Calu3 (cell line): ENCODE results near the gene IFT25. TPM values are rescaled to one million over a fixed set of nuclear protein-coding genes. Genes with fewer than 3 reads are reported as not detected.

Experiments
- BruUV-seq: library from RNA; stranded (reverse); fragments of 400-500 nt; replicated peaks from 2 replicates; lab custom pipeline; 2021; lab: Mats Ljungman, UMichigan
- CTCF ChIA-PET: fragments of 300-600 bp; sonication (Branson Sonifier 250); formaldehyde crosslinking; loops from one replicate; lab custom pipeline; 2022; ENCODE audit warnings: antibody characterized with exemption; lab: Charles Lee
- DNase-seq: peaks from one replicate; pipeline ENCODE4 v3.0.0; 2022
- H3K27ac Mint-ChIP-seq: one replicate; pipeline ENCODE4 v1.8.0; 2022; ENCODE audit warnings: mixed read lengths; ENCODE audit not compliant: unreplicated experiment
- H3K27me3 Mint-ChIP-seq: one replicate; pipeline ENCODE4 v1.8.0; 2022; ENCODE audit warnings: mixed read lengths; ENCODE audit not compliant: unreplicated experiment
- H3K36me3 Mint-ChIP-seq: one replicate; pipeline ENCODE4 v1.8.0; 2022; ENCODE audit warnings: mild to moderate bottlenecking, moderate library complexity, mixed read lengths; ENCODE audit not compliant: insufficient read depth, unreplicated experiment
- H3K4me1 Mint-ChIP-seq: one replicate; pipeline ENCODE4 v1.8.0; 2022; ENCODE audit warnings: mild to moderate bottlenecking, low read depth, mixed read lengths; ENCODE audit not compliant: unreplicated experiment
- H3K4me3 Mint-ChIP-seq: one replicate; pipeline ENCODE4 v1.8.0; 2022; ENCODE audit warnings: mild to moderate bottlenecking, low read depth, moderate library complexity, mixed read lengths; ENCODE audit not compliant: unreplicated experiment
- H3K9me3 Mint-ChIP-seq: one replicate; pipeline ENCODE4 v1.8.0; 2022; ENCODE audit warnings: low read depth, mixed read lengths; ENCODE audit not compliant: unreplicated experiment
- intact Hi-C: fragments of 100-400 bp; cut with micrococcal nuclease; formaldehyde crosslinking; loops from one replicate; pipeline ENCODE4 v1.10.0; 2022; ENCODE audit not compliant: unreplicated experiment
- total RNA-seq: library from RNA; stranded (reverse); gene quantifications from 2 replicates; pipeline ENCODE4 v1.2.3, GENCODE V29; 2022
- TF ChIP-seq, protein P1 (sequence below): fragments of 200-600 bp; IDR thresholded peaks from one replicate; pipeline ENCODE4 v1.8.0; 2022; ENCODE audit warnings: antibody characterized with exemption; ENCODE audit not compliant: unreplicated experiment

The IFT25 gene
- total RNA-seq, 1 experiment from 2014 or later, result 30.0 TPM

DNA sequence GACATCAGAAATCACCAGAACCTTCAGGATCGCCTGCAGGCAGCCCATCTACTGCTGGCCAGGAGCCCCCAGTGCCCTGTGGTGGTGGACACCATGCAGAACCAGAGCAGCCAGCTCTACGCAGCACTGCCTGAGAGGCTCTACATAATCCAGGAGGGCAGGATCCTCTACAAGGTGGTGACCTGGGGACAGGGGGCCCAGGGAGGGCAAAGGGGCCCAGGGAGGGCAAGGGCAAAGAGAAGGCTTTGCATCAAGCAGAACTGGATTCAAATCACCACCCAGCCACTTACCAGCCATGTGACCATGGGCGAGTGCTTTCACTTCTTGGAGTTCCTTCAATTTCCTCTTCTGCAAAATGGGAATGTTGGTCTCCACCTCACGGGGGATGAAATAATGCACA lies 39.4 kb downstream of the IFT25 start:
- no peak for DNase-seq
- Mint-ChIP-seq H3K27ac (no peak overlapping the region), H3K9me3 (no peaks in the 10 kb centered on the region), H3K36me3 (no peaks in the 10 kb centered on the region), H3K27me3 (no peaks in the 10 kb centered on the region), H3K4me3 (no peak overlapping the region), H3K4me1 (peaks cover 12% of the 10 kb centered on the region)
- TF ChIP-seq, protein P1, sequence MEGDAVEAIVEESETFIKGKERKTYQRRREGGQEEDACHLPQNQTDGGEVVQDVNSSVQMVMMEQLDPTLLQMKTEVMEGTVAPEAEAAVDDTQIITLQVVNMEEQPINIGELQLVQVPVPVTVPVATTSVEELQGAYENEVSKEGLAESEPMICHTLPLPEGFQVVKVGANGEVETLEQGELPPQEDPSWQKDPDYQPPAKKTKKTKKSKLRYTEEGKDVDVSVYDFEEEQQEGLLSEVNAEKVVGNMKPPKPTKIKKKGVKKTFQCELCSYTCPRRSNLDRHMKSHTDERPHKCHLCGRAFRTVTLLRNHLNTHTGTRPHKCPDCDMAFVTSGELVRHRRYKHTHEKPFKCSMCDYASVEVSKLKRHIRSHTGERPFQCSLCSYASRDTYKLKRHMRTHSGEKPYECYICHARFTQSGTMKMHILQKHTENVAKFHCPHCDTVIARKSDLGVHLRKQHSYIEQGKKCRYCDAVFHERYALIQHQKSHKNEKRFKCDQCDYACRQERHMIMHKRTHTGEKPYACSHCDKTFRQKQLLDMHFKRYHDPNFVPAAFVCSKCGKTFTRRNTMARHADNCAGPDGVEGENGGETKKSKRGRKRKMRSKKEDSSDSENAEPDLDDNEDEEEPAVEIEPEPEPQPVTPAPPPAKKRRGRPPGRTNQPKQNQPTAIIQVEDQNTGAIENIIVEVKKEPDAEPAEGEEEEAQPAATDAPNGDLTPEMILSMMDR, result no peak
- CTCF ChIA-PET, result interaction anchor here (1.3 kb wide), 1 partner anchor 19 kb away, joined by 5 read pairs; no protein-coding TSS in a partner anchor
- BruUV-seq, result no TSS peak
- intact Hi-C loops, result no loop called here

DNA sequence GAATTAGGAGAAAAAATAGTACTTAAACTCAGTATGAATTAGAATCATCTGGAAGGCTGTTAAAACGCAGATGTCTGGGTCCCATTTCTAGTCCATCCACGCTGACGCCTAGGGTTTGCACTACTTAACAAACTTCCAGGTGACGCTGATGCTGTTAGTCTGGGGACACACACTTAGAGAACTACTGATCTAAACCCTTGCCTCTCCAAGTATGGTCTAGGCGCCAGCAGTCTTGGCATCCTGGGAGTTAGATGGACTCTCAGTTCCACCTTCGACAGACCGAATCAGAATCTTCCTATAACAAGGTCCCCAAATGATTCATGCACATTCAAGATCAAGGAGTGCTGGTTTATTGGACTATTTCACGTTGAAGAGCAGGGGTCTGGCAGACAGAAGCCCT lies 40.0 kb downstream of the IFT25 start:
- intact Hi-C loops, result no loop called here
- TF ChIP-seq, protein P1, result no peak
- BruUV-seq, result no TSS peak
- Mint-ChIP-seq H3K27me3 (no peaks in the 10 kb centered on the region), H3K4me1 (peaks cover 10% of the 10 kb centered on the region), H3K36me3 (no peaks in the 10 kb centered on the region), H3K27ac (no peak overlapping the region), H3K9me3 (no peaks in the 10 kb centered on the region), H3K4me3 (no peak overlapping the region)
- CTCF ChIA-PET, result no interaction called here
- DNase-seq, result no peak

DNA sequence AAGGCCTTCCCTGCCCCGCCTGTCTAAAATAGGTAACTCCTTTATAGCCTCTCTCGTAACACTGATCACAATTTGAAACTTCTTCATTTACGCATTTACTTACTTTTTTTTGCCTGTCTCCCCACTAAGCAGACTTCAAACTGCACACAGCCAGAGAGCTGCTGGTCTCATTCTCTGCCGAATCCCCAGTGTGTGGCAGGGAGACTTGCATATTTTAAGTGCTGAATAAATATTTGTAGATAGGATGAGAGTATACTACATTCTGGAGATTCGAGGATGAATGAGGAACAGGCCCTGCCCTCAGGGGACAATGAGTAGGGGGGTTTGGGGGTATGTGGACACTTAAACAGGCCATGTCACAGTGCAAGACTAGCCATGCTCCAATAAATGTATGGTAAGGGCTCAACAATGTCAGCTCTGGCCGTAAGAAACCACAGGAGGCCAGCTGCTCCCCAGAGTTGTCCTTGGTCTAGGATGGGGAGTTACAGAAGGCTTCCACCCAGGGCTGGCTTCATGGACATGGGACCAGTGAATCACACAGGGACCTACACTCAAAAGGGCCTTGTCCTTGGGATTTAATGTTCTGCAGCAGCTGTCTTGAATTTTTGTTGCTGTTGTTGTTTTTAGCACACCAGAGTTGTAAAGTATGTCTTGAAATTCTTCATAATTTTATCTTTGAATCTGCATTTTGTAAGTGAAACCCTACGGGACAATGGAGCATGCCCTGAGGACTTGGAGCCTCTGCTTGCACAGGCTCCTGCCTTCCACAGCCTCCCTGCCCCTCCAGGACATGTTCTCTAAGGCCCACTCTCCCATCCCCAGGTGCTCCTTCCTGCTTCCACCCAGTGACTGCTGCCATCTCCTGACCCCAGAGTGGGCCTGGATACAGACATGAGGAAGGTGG lies 43.0 kb downstream of the IFT25 start:
- Mint-ChIP-seq H3K36me3 (no peaks in the 10 kb centered on the region), H3K27ac (no peak overlapping the region), H3K4me3 (no peak overlapping the region), H3K27me3 (no peaks in the 10 kb centered on the region), H3K9me3 (no peaks in the 10 kb centered on the region), H3K4me1 (peaks cover 13% of the 10 kb centered on the region)
- no TSS peak for BruUV-seq
- CTCF ChIA-PET, result interaction anchor here (0.6 kb wide), 1 partner anchor 162 kb away, joined by 4 read pairs; no protein-coding TSS in a partner anchor
- DNase-seq, result no peak
- TF ChIP-seq, protein P1, result no peak
- intact Hi-C loops, result no loop called here

DNA sequence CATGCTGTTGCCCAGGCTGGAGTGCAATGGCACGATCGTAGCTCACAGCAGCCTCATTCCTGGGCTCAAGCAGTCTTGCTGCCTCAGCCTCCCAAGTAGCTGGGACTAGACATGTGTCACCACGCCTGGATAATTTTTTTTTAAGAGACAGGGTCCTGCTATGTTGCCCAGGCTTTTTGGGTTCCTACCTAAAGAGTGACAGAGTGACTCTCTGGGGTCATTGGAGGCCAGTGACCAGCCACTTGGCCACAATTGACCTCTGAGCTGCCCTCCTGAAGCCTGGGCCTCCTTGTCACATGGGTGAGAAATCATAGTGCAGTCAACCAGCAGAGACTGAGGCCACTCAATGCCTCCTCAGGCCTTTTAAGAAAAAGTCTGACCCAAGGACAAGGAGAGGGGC lies 45.8 kb downstream of the IFT25 start:
- Mint-ChIP-seq H3K27me3 (peaks cover 16% of the 10 kb centered on the region), H3K36me3 (no peaks in the 10 kb centered on the region), H3K9me3 (no peaks in the 10 kb centered on the region), H3K27ac (no peak overlapping the region), H3K4me1 (peaks cover 13% of the 10 kb centered on the region), H3K4me3 (no peak overlapping the region)
- TF ChIP-seq, protein P1, result no peak
- no TSS peak for BruUV-seq
- no peak for DNase-seq
- CTCF ChIA-PET, result interaction anchor here (0.9 to 2.4 kb wide), 5 partner anchors 8 to 152 kb away, joined by 3 to 9 read pairs (median 3); partner anchors contain the start of gene IFT25
- intact Hi-C loops, result no loop called here
